H1 (cell line): ENCODE data around the gene PAX5. TPM values are rescaled to one million over a fixed set of nuclear protein-coding genes. Genes with fewer than 3 reads are reported as not detected.

Experiments
- CHD2 ChIP-seq: IDR thresholded peaks from 2 replicates; pipeline ENCODE4 v1.6.1; 2012; ENCODE audit warnings: low read length, improper control_type of control experiment
- EGR1 ChIP-seq: IDR thresholded peaks from 2 replicates; pipeline ENCODE4 v1.6.1; 2011; ENCODE audit warnings: low read depth, low read length, borderline replicate concordance
- KDM4A ChIP-seq: IDR thresholded peaks from one replicate; pipeline ENCODE4 v1.7.1; 2012; ENCODE audit warnings: low read depth, mild to moderate bottlenecking, moderate library complexity, low read length, inconsistent platforms; ENCODE audit not compliant: severe bottlenecking
- POLR2AphosphoS5 ChIP-seq: IDR thresholded peaks from 2 replicates; pipeline ENCODE4 v1.6.1; 2011; ENCODE audit warnings: low read depth, low read length
- SIN3A ChIP-seq, 2 experiments: IDR thresholded peaks in 1 of 2; conservative IDR thresholded peaks in 1 of 2; 2 replicates each; pipeline ENCODE4 v1.6.1; 2011 to 2012; ENCODE audit warnings: low read length in 2 of 2, improper control_type of control experiment in 1 of 2, low read depth in 1 of 2, mild to moderate bottlenecking in 1 of 2
- polyA plus RNA-seq, 7 experiments: library from polyadenylated mRNA; depleted of rRNA in 3 of 7; stranded (reverse) in 5 of 7; unstranded in 2 of 7; fragments of >200 nt in 5 of 7; fragments of 200-250 nt in 2 of 7; gene quantifications; 1 replicate in 5 of 7; 2 replicates in 1 of 7; 4 replicates in 1 of 7; pipeline versions ENCODE4 v1.2.1 to v1.2.3, GENCODE V29; 2011 to 2013; ENCODE audit warnings: missing spikeins in 2 of 7, mixed read lengths in 2 of 7
- total RNA-seq: library from RNA; stranded (reverse); fragmentation: NEBNext Ultra II Directional; extraction: Animal tissue kit (Norgen Biotek cat#: 25700); gene quantifications from 2 replicates; pipeline ENCODE4 v1.2.1, GENCODE V29; 2021
- TF ChIP-seq, protein P1 (sequence below): fragments of 300-600 bp; sonication (generic); IDR thresholded peaks from 2 replicates; pipeline ENCODE4 v1.7.1; 2012; ENCODE audit warnings: low read length, moderate library complexity, mild to moderate bottlenecking, inconsistent platforms; ENCODE audit not compliant: insufficient replicate concordance
- TF ChIP-seq, protein P2 (sequence below): IDR thresholded peaks from 2 replicates; pipeline ENCODE4 v1.6.1; 2011; ENCODE audit warnings: low read length, improper control_type of control experiment
- TF ChIP-seq, protein P3 (sequence below): IDR thresholded peaks from 2 replicates; pipeline ENCODE4 v1.6.1; 2012; ENCODE audit warnings: inconsistent platforms

The PAX5 gene
- total and polyA plus RNA-seq, 2 of the 8 experiments (the other 6 are each of a cell fraction or from before 2014, with no cell fraction given) = 0.29 to 0.43 TPM

DNA sequence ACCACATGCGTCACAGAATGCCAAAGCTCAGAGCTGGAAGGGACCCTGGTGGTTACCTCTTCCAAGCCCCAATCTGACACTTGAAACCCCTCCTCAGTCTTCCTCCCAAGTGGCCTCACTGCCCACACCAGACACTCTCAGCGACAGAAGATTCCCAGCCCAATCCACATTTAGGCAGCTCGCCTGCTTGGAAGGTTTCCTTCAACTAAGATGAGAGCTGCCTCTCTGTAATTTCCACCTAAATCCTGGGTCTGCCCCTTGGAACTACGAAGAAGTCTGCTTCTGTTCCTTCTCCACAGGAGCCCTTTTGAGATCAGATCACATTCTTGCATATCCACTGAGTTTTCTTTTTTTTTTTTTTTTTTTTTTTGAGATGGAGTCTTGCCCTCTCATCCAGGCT, 83.7 kb downstream of the PAX5 start (continued):
- TF ChIP-seq, protein P1, sequence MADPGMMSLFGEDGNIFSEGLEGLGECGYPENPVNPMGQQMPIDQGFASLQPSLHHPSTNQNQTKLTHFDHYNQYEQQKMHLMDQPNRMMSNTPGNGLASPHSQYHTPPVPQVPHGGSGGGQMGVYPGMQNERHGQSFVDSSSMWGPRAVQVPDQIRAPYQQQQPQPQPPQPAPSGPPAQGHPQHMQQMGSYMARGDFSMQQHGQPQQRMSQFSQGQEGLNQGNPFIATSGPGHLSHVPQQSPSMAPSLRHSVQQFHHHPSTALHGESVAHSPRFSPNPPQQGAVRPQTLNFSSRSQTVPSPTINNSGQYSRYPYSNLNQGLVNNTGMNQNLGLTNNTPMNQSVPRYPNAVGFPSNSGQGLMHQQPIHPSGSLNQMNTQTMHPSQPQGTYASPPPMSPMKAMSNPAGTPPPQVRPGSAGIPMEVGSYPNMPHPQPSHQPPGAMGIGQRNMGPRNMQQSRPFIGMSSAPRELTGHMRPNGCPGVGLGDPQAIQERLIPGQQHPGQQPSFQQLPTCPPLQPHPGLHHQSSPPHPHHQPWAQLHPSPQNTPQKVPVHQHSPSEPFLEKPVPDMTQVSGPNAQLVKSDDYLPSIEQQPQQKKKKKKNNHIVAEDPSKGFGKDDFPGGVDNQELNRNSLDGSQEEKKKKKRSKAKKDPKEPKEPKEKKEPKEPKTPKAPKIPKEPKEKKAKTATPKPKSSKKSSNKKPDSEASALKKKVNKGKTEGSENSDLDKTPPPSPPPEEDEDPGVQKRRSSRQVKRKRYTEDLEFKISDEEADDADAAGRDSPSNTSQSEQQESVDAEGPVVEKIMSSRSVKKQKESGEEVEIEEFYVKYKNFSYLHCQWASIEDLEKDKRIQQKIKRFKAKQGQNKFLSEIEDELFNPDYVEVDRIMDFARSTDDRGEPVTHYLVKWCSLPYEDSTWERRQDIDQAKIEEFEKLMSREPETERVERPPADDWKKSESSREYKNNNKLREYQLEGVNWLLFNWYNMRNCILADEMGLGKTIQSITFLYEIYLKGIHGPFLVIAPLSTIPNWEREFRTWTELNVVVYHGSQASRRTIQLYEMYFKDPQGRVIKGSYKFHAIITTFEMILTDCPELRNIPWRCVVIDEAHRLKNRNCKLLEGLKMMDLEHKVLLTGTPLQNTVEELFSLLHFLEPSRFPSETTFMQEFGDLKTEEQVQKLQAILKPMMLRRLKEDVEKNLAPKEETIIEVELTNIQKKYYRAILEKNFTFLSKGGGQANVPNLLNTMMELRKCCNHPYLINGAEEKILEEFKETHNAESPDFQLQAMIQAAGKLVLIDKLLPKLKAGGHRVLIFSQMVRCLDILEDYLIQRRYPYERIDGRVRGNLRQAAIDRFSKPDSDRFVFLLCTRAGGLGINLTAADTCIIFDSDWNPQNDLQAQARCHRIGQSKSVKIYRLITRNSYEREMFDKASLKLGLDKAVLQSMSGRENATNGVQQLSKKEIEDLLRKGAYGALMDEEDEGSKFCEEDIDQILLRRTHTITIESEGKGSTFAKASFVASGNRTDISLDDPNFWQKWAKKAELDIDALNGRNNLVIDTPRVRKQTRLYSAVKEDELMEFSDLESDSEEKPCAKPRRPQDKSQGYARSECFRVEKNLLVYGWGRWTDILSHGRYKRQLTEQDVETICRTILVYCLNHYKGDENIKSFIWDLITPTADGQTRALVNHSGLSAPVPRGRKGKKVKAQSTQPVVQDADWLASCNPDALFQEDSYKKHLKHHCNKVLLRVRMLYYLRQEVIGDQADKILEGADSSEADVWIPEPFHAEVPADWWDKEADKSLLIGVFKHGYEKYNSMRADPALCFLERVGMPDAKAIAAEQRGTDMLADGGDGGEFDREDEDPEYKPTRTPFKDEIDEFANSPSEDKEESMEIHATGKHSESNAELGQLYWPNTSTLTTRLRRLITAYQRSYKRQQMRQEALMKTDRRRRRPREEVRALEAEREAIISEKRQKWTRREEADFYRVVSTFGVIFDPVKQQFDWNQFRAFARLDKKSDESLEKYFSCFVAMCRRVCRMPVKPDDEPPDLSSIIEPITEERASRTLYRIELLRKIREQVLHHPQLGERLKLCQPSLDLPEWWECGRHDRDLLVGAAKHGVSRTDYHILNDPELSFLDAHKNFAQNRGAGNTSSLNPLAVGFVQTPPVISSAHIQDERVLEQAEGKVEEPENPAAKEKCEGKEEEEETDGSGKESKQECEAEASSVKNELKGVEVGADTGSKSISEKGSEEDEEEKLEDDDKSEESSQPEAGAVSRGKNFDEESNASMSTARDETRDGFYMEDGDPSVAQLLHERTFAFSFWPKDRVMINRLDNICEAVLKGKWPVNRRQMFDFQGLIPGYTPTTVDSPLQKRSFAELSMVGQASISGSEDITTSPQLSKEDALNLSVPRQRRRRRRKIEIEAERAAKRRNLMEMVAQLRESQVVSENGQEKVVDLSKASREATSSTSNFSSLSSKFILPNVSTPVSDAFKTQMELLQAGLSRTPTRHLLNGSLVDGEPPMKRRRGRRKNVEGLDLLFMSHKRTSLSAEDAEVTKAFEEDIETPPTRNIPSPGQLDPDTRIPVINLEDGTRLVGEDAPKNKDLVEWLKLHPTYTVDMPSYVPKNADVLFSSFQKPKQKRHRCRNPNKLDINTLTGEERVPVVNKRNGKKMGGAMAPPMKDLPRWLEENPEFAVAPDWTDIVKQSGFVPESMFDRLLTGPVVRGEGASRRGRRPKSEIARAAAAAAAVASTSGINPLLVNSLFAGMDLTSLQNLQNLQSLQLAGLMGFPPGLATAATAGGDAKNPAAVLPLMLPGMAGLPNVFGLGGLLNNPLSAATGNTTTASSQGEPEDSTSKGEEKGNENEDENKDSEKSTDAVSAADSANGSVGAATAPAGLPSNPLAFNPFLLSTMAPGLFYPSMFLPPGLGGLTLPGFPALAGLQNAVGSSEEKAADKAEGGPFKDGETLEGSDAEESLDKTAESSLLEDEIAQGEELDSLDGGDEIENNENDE = no peak
- TF ChIP-seq CHD2 = no peak
- no peak for TF ChIP-seq EGR1
- TF ChIP-seq SIN3A (conservative IDR thresholded peaks at IDR 0.05 in 1 of 2, IDR thresholded peaks at IDR 0.05 in 1 of 2; ENCODE audit: low read depth in 1 of 2, low read length in 2 of 2) = no peak
- no peak for TF ChIP-seq KDM4A
- TF ChIP-seq, protein P2, sequence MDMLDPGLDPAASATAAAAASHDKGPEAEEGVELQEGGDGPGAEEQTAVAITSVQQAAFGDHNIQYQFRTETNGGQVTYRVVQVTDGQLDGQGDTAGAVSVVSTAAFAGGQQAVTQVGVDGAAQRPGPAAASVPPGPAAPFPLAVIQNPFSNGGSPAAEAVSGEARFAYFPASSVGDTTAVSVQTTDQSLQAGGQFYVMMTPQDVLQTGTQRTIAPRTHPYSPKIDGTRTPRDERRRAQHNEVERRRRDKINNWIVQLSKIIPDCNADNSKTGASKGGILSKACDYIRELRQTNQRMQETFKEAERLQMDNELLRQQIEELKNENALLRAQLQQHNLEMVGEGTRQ = no peak
- TF ChIP-seq POLR2AphosphoS5 = no peak
- TF ChIP-seq, protein P3, sequence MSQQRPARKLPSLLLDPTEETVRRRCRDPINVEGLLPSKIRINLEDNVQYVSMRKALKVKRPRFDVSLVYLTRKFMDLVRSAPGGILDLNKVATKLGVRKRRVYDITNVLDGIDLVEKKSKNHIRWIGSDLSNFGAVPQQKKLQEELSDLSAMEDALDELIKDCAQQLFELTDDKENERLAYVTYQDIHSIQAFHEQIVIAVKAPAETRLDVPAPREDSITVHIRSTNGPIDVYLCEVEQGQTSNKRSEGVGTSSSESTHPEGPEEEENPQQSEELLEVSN = no peak
